ENCODE results near the gene GGT5. TPM values are rescaled to one million over a fixed set of nuclear protein-coding genes. Genes with fewer than 3 reads are reported as not detected.
"Not testable (repeated sequence)": the region's sequence is repeated elsewhere in the genome, so short reads cannot be mapped to it uniquely, and the experiment has no call there.

GGT5 gene
- total RNA-seq, 1 donor from 2014 or later, result 2.9 TPM

GRCh38 chr22:24244144-24244787 is 616 bp downstream of the GGT5 start:
- Mint-ChIP-seq H3K4me3 (peak overlapping the region; percentile 5), H3K36me3 (no peaks in the 10 kb centered on the region)
- no peak for DNase-seq (ENCODE audit: low spot score in 2 of 2, unreplicated experiment in 2 of 2)

GRCh38 chr22:24243417-24243816 is 1.5 kb downstream of the GGT5 start:
- not testable (repeated sequence) for H3K27ac Mint-ChIP-seq; H3K9me3 Mint-ChIP-seq; H3K36me3 Mint-ChIP-seq; DNase-seq (ENCODE audit: low spot score in 2 of 2, unreplicated experiment in 2 of 2); H3K4me3 Mint-ChIP-seq; H3K27me3 Mint-ChIP-seq (ENCODE audit: low read depth)
- H3K4me1 Mint-ChIP-seq, result peaks cover 45% of the 10 kb centered on the region

More at GRCh38 chr22:24244144-24244787, 616 bp downstream of the GGT5 start:
- Mint-ChIP-seq H3K4me1 (peaks cover 45% of the 10 kb centered on the region), H3K27me3 (ENCODE audit: low read depth) (no peaks in the 10 kb centered on the region), H3K9me3 (no peaks in the 10 kb centered on the region), H3K27ac (peak overlapping the region; percentile 5)
- TF ChIP-seq CTCF (IDR thresholded peaks at IDR 0.05; ENCODE audit: unreplicated experiment), result no peak

DNA sequence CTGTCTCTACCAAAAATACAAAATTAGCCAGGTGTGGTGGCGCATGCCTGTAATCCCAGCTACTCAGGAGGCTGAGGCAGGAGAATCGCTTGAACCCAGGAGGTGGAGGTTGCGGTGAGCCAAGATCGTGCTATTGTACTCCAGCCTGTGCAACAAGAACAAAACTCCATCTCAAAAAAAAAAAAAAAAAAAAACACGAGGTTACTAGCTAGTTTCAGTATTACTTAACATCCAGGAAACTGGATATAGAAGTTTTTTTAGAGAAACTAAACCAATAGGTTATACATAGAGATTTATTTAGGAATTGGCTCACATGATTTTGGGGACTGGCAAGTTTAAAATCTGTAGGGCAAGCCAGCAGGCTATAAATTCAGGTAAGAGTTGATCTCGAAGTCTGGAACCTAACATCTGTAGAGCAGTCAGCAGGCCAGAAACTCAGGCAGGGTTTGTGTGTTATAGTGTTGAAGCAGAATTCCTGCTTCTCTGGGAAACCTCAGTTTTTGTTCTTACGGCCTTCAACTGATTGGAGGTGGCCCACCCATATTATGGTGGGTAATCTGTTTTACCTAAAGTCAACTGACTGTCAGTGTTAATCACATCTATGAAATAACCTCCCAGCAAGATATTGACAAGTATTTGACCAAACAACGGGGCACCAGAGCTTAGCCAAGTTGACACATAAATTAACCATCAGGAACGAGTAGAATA is 3.7 kb downstream of the GGT5 start:
- H3K27me3 Mint-ChIP-seq (ENCODE audit: low read depth); H3K27ac Mint-ChIP-seq; H3K9me3 Mint-ChIP-seq; DNase-seq (ENCODE audit: low spot score in 2 of 2, unreplicated experiment in 2 of 2); H3K4me3 Mint-ChIP-seq; H3K36me3 Mint-ChIP-seq: not testable (repeated sequence)
- H3K4me1 Mint-ChIP-seq, result peaks cover 35% of the 10 kb centered on the region

- Mint-ChIP-seq H3K27ac (no peak overlapping the region), H3K4me1 (peaks cover 27% of the 10 kb centered on the region), H3K36me3 (no peaks in the 10 kb centered on the region), H3K9me3 (no peaks in the 10 kb centered on the region), H3K27me3 (ENCODE audit: low read depth) (no peaks in the 10 kb centered on the region), H3K4me3 (no peak overlapping the region)
- no peak for DNase-seq (ENCODE audit: low spot score in 2 of 2, unreplicated experiment in 2 of 2)
- no peak for TF ChIP-seq CTCF (IDR thresholded peaks at IDR 0.05; ENCODE audit: unreplicated experiment)
These were observed 4.5 kb downstream of the GGT5 start for GRCh38 chr22:24240381-24240780.

GRCh38 chr22:24238101-24238694 is 6.7 kb downstream of the GGT5 start:
- H3K36me3 Mint-ChIP-seq, H3K4me1 Mint-ChIP-seq: not testable (repeated sequence)

DNA sequence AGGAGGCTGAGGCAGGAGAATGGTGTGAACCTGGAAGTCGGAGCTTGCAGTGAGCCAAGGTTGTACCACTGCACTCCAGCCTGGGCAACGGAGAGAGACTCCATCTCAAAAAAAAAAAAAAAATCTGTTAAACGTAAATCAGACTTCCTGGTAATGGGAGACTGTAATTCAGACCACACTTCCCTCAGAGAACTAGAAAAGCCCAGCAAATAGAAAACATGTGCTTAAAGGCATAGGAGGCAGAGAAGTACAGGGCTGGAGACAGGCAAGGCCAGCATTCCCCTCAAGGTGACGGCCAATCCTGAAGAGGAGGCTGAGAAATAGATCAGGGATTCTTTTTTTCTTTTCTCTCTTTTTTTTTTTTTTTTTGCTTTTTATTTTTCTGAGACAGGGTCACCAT is 8.2 kb downstream of the GGT5 start:
- no peak for TF ChIP-seq CTCF (IDR thresholded peaks at IDR 0.05; ENCODE audit: unreplicated experiment)
- Mint-ChIP-seq H3K4me1 (peaks cover 2% of the 10 kb centered on the region), H3K4me3 (no peak overlapping the region), H3K27me3 (ENCODE audit: low read depth) (no peaks in the 10 kb centered on the region), H3K36me3 (no peaks in the 10 kb centered on the region), H3K9me3 (no peaks in the 10 kb centered on the region), H3K27ac (peak overlapping the region; percentile 47)
- DNase-seq (ENCODE audit: low spot score in 2 of 2, unreplicated experiment in 2 of 2), result no peak

More at GRCh38 chr22:24238101-24238694, 6.7 kb downstream of the GGT5 start:
- H3K27me3 Mint-ChIP-seq (ENCODE audit: low read depth); H3K27ac Mint-ChIP-seq; H3K9me3 Mint-ChIP-seq; DNase-seq (ENCODE audit: low spot score in 2 of 2, unreplicated experiment in 2 of 2); H3K4me3 Mint-ChIP-seq: not testable (repeated sequence)

GRCh38 chr22:24235315-24235714 is 9.6 kb downstream of the GGT5 start:
- no peak overlapping the region for H3K27ac Mint-ChIP-seq
- H3K4me1 Mint-ChIP-seq, result peaks cover 6% of the 10 kb centered on the region
- H3K27me3 Mint-ChIP-seq (ENCODE audit: low read depth), result no peaks in the 10 kb centered on the region
- H3K36me3 Mint-ChIP-seq, result no peaks in the 10 kb centered on the region
- H3K9me3 Mint-ChIP-seq, result no peaks in the 10 kb centered on the region
- no peak overlapping the region for H3K4me3 Mint-ChIP-seq
- no peak for TF ChIP-seq CTCF (IDR thresholded peaks at IDR 0.05; ENCODE audit: unreplicated experiment)
- no peak for DNase-seq (ENCODE audit: low spot score in 2 of 2, unreplicated experiment in 2 of 2)
